Hematopoietic multipotent progenitor cell treated with erythropoietin and hydrocortisone succinate and interleukin-3 and kit ligand, for 6 days (in vitro differentiated cells): ENCODE measurements around the gene IZUMO4.
"Not testable (repeated sequence)": the region's sequence is repeated elsewhere in the genome, so short reads cannot be mapped to it uniquely, and the experiment has no call there.

Experiments used
- DNase-seq: peaks from one replicate; pipeline ENCODE4 v3.0.0-alpha.2; 2015

Gene IZUMO4

DNA sequence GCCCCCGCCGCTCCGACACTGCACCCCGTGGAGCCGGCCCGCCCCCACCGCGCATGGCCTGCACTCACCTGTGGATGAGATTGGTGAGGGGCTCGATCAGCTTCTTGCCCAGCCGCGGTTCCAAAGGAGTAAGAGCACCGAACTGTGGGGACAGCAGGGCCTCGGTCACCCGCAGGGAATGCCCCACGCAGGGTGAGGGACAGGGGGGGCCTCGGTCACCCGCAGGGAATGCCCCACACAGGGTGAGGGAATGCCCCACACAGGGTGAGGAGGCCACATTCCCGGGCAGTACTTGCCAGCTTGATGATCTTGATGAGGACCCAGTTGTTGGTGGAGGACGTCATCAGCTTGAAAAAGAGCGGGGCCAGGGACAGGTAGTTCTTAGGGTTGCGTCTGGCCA lies 32.3 kb downstream of the IZUMO4 start:
- DNase-seq = no peak

- DNase-seq = no peak
Observed at GRCh38 chr19:2129486-2129885, 32.8 kb downstream of the IZUMO4 start.

GRCh38 chr19:2129892-2130770 lies 33.4 kb downstream of the IZUMO4 start:
- no peak for DNase-seq

- DNase-seq = not testable (repeated sequence)
Observed at GRCh38 chr19:2131012-2131975, 34.6 kb downstream of the IZUMO4 start.

- DNase-seq = no peak
Observed at GRCh38 chr19:2132191-2132590, 35.5 kb downstream of the IZUMO4 start.

DNA sequence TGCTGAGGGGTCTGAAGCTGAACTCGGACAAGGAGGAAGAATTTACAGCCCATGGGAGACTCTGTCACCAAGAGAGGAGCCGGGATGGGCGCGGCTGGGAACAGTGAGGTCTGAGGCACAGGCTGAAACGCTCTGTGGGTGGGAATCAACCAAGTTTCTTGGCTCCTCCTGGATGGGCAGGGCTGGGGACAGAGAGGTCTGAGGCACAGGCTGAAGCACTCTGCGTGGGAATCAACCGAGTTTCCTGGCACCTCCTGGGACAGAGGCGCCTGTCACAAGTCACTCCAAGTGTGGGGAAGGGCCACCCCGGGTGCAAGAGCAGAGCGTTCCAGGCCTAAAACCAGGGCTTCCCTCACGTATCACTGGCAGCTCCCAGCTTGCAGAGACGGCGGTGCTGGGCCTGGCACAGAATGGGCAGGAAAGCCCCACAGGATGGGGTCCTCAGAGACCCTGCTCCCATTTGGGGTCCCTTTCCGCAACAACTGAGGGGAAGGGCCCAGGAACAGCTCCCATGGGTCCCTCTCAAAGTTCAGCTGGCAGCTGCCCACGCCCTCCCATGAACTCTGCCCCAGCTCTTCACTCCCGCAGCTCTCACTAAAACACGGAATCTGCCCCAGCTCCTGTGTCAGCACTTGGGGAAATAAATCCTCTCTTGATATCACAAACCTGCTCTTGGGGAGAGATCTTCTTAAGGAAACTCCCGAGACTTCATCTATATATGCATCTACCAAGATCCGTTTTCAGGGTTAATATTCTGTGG lies 36.2 kb downstream of the IZUMO4 start:
- no peak for DNase-seq

DNA sequence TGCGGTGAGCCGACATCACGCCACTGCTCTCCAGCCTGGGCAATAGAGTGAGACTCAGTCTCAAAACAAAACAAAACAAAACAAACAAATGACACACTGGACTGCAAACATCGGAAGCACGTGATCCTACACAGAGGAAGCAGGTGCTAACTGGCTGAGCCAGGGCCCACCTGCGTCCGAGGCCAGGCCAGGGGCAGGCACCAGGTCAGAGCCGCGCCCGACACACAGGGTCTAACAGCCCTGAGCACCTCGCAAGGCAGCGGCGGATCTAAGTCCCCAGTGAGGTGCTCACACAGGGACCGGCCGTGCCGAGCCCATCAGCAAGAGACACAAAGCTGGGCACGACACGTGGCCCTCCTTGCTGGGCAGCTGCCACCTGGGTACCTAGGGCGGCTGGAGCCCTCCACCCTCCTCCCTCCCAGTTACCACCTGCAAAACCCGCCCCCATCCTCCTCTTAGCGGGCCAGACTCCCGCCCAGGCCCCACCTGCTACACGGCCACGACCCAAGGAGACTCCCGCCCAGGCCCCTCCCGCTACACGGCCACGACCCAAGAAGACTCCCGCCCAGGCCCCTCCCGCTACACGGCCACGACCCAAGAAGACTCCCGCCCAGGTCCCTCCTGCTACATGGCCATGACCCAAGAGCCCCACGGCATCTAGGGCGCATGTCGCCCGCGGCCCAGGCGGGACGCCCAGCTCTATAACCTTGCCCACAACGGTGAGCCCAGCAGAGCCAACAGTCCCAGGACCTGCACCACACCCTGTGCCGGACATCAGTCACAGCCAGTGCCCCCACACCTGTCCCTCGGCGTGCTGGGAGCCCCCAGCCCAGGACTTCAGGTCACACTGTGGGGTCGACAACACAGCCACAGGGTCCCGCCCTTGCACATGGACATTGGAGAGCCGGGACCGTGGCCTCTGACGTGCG lies 39.0 kb downstream of the IZUMO4 start:
- peak; percentile 40 for DNase-seq

DNA sequence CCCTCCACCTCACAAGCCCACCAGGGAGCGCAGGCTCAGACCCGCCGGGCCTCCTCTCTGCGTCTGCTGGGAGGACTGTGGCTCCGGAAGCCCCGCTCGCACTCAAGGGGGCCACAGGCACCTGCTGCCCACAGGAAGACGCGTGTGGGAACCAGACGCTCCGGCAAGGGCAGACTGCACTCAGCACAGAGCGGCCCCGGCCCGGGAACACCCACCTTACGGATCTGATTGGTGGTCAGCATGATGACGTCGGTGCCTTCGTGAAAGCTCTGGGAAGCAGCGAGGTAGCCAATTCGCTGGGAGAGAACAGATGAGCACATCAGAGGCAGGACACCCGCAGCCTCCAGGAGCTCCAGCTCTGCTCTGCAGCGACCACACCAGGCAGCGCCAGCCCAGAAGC lies 40.1 kb downstream of the IZUMO4 start:
- no peak for DNase-seq

DNA sequence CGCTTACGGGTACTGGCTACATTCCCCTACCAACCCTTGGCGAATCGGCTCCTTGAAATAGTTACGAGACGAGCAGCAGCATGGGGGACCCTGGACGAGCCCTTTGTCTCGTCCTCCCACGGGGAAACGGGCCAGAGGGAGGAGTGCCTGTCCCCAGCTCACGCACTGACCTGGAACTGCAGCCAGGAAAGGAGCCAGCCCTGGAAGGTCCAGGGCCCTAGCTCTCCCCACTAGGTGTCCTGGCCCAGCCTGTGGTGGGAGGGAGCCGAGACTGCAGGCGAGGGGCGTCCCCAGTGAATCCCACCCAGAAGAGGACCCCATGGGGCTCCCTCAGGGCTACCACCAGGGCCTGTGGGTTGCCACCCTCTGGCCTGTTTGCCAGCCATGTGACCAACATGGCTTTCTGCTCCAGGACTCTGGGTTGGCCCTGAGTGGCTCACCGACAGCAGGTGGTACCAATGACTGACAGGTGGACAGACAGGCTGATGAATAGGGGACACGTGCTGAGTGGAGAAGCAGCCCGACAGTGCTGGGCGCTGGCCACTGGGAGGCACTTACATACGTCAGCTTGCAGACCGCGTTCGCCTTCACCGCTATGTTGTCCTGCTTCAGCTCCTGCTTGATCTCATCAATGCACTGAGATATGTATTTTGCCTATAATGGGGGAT lies 41.5 kb downstream of the IZUMO4 start:
- DNase-seq = no peak

- no peak for DNase-seq
Observed at GRCh38 chr19:2139385-2140137, 42.8 kb downstream of the IZUMO4 start.

DNA sequence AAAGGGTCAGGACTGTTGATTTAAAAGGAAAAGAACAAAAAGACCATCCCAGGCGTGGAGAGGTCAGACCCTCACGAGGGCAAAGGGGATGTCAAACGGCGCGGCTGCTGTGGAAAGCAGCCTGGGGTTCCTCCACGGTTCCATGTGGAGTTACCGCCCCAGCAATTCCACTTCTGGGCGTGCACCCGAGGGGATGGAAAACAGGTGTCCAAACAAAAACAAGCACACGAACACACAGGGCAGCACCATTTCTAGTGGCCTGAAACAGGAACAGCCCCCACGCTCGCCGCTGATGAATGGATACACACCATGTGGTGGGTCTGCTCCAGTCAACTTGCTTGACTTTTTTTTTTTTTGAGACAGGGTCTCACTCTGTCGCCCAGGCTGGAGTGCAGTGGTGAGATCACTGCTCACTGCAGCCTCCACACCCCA lies 43.4 kb downstream of the IZUMO4 start:
- no peak for DNase-seq

- no peak for DNase-seq
Observed at GRCh38 chr19:2142173-2142829, 45.6 kb downstream of the IZUMO4 start.

DNA sequence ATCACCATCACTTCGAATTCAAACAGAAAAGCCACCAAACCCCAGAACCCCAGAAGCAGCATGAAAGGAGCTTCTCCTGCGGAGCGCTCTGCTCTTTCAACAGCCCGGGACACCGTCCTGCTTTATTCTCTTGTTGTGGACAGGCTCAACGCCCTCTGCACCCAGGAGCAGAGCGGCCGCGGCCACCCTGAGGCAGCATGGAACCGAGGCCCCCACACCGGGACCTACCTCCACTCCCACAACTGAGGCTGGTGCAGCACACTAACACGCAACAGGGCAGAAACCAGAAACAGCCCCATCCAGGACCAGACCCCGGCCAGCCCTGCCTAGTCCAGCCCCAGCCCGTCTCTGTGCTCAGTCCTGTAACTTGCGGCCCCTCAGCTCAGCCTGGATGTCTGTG lies 47.5 kb downstream of the IZUMO4 start:
- no peak for DNase-seq

DNA sequence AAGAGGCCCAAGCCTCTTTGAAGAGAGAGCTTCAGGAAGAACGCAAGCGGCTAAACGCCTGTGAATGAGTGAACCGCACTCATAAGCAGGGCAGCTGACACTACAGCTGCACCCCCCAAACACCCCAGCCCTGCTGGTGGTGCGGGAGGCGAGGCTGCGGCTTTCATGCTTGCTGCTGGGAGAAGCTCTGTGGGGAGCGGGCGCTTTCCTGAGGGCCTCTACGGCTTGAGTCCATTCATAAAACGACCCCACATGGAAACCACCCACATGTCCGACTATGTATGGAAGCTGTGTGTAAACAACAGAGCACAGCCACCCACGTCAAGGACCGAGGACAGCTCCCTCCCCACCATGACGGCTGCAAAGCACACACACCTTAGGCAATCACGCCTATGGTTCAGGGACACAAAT lies 49.1 kb downstream of the IZUMO4 start:
- DNase-seq = no peak

- no peak for DNase-seq
Observed at GRCh38 chr19:2148482-2149135, 51.9 kb downstream of the IZUMO4 start.
